ENCODE results near the gene KCNH1. TPM values are rescaled to one million over a fixed set of nuclear protein-coding genes. Genes with fewer than 3 reads are reported as not detected.

Gene KCNH1
- total RNA-seq, 3 donors from 2014 or later: 0.81 to 1.7 (median 1.2) TPM

DNA sequence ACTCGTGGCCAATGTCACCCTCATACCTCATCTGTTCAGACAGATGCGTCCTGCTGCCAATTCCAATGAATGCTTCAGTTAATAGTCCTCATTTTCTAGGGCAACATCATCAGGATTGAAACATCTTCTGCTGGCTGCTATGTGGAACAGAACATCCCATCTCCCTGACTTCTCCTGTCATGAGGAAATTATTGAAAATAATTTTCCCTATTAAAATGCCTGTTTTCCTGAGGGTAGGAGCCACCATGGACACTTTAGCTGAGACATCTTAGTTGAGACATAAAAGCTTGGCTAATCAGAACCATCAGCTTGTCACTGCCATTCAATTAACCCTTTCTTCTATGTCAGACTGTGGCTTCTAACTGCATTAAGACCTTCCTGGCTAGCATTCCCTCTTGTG is 409.2 kb downstream of the KCNH1 start:
- no peaks in the 10 kb centered on the region for H3K36me3 ChIP-seq (ENCODE audit: low read depth)
- no peaks in the 10 kb centered on the region for H3K9me3 ChIP-seq
- TF ChIP-seq, protein P1, sequence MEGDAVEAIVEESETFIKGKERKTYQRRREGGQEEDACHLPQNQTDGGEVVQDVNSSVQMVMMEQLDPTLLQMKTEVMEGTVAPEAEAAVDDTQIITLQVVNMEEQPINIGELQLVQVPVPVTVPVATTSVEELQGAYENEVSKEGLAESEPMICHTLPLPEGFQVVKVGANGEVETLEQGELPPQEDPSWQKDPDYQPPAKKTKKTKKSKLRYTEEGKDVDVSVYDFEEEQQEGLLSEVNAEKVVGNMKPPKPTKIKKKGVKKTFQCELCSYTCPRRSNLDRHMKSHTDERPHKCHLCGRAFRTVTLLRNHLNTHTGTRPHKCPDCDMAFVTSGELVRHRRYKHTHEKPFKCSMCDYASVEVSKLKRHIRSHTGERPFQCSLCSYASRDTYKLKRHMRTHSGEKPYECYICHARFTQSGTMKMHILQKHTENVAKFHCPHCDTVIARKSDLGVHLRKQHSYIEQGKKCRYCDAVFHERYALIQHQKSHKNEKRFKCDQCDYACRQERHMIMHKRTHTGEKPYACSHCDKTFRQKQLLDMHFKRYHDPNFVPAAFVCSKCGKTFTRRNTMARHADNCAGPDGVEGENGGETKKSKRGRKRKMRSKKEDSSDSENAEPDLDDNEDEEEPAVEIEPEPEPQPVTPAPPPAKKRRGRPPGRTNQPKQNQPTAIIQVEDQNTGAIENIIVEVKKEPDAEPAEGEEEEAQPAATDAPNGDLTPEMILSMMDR (IDR thresholded peaks at IDR 0.05): no peak
- no peak overlapping the region for H3K4me3 ChIP-seq
- DNase-seq (no peak), ATAC-seq (no peak)
- no peaks in the 10 kb centered on the region for H3K4me1 ChIP-seq (ENCODE audit: low read depth)
- intact Hi-C loops (cut with DNase I, micrococcal nuclease): no loop called here

DNA sequence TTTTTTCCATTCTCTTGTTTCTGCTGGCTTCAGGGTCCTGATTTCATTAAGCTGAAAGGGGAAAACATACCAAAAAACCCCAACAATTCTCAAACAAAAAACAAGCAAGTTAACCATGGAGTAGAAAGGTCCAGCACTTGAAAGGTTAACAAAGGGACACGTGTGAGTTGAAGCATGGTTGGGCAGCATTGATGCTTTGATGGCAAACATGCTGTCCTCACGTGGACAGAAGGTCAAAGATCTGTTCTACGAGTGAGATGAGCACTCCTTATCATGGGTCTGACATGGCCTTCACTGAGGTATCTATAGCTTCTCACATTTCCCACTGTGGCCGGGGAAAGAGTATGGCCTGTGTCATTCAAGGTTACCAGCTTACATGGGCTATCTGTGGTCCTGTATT is 410.3 kb downstream of the KCNH1 start:
- ATAC-seq (no peak), DNase-seq (no peak)
- H3K4me3 ChIP-seq: no peak overlapping the region
- no peaks in the 10 kb centered on the region for H3K9me3 ChIP-seq
- no peaks in the 10 kb centered on the region for H3K4me1 ChIP-seq (ENCODE audit: low read depth)
- intact Hi-C loops (cut with DNase I, micrococcal nuclease): no loop called here
- no peaks in the 10 kb centered on the region for H3K36me3 ChIP-seq (ENCODE audit: low read depth)
- TF ChIP-seq, protein P1 (IDR thresholded peaks at IDR 0.05): no peak

DNA sequence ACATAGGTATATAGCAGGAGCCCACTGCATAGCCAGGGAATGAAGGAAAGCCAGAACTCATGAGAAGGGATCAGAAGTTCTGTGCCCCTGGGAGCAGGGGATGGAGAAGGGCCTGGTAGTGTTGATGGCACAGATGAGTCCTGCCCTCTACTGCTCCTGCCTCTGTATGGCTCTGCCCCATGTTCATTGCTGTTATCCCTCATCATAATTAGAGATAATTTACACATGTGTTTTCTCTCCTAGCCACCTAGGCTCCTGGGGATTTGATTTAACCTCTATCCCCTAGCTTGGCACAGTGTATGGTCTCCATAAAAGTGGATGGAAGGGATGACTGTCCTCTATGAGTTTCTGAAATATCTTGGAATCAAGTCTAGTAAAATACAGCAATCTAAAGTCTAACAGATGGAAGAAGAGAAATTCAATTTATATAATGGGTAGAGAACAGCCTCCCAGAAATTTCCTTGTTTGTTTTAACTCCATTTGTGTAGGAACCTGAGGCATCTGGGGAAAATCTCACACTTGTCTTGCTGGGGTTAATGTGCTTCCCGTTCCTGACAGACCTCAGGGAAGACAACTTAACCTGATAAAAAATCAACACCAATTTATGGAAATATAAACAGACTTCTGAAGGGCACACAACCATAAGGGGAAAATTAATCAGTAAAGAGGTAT is 411.4 kb downstream of the KCNH1 start:
- DNase-seq: no peak
- Histone ChIP-seq H3K4me1 (ENCODE audit: low read depth) (no peaks in the 10 kb centered on the region), H3K36me3 (ENCODE audit: low read depth) (no peaks in the 10 kb centered on the region), H3K9me3 (no peaks in the 10 kb centered on the region), H3K4me3 (no peak overlapping the region)
- TF ChIP-seq, protein P1 (IDR thresholded peaks at IDR 0.05): no peak
- ATAC-seq: no peak
- intact Hi-C loops (cut with DNase I, micrococcal nuclease): no loop called here

DNA sequence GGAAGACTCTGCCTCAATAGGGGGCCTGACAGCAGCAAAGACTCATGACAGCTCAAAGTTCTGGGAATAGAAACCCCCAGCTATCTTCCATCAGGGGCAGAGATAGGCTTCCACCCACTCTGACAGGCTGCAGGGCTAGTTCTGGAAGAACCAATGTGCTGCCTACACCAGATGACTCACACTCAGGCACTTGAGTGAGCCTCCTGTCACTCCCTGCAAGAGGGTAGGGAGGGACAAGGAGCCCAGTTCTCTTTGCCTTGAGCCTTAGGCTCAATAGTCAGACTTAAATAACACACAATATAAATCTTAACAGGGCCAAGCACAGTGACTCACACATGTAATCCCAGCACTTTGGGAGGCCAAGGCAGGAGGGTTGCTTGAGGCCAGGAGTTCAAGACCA is 418.9 kb downstream of the KCNH1 start:
- no peak for ATAC-seq
- H3K36me3 ChIP-seq (ENCODE audit: low read depth): no peaks in the 10 kb centered on the region
- no peak for DNase-seq
- intact Hi-C loops (cut with DNase I, micrococcal nuclease): no loop called here
- H3K4me3 ChIP-seq: no peak overlapping the region
- H3K4me1 ChIP-seq (ENCODE audit: low read depth): no peaks in the 10 kb centered on the region
- no peaks in the 10 kb centered on the region for H3K9me3 ChIP-seq
- TF ChIP-seq, protein P1 (IDR thresholded peaks at IDR 0.05): no peak

DNA sequence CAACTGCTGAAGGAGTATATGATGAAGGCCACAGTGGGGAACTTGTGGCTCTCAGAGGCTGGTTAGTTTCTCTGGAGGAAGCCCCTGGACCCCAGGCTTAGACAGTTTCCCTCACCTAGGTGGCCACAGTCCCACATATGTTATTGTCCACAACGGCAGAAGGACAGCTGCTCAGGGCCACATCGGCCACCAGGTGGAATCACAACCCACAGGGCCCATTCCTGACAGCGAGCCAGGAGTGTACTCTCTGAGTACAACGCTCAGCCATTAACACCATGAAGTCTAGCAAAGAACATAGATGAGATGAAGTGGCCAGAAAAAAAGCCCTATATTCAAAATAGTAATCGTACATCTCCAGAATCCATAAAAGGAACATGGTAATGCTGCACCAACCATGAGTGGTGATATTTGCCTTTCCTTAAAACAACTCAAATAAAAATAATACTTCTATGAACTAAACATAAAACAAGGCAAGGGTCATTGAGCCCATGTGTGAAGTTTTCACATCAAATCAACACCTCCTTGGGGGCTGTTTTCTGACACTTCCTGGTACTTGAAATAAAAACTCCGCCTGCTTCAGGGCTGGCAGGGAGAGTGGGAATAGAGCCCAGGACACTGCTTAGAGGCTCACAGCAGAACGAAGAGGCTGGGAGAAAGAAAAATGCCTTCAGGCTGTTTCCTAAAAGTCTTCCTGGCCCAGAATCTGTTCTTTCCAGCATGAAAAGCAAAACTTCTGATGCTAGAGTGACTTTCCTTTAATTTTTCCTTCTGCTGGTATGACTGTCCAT is 421.9 kb downstream of the KCNH1 start:
- H3K4me1 ChIP-seq (ENCODE audit: low read depth): peaks cover 11% of the 10 kb centered on the region
- TF ChIP-seq, protein P1 (IDR thresholded peaks at IDR 0.05): no peak
- H3K4me3 ChIP-seq: no peak overlapping the region
- no peak for DNase-seq
- intact Hi-C loops (cut with DNase I, micrococcal nuclease): no loop called here
- H3K9me3 ChIP-seq: no peaks in the 10 kb centered on the region
- no peak for ATAC-seq
- no peaks in the 10 kb centered on the region for H3K36me3 ChIP-seq (ENCODE audit: low read depth)

Data from mucosa of descending colon (tissue), 3 donors.